ENCODE results near the gene ITFG2. TPM values are rescaled to one million over a fixed set of nuclear protein-coding genes. Genes with fewer than 3 reads are reported as not detected.

Gene ITFG2
- 16.5 and 18.7 TPM in 2 replicates for total RNA-seq

GRCh38 chr12:2812290-2813213, at the start of gene ITFG2:
ITFG2 (plus strand) TSS chr12:2812668; CDS start chr12:2812761, 93 bp downstream.

GRCh38 chr12:2794736-2795289, 17.7 kb upstream of the ITFG2 start, which contains the start of gene FKBP4:
FKBP4 (plus strand) TSS chr12:2794970; CDS start chr12:2795140, 170 bp downstream.

GRCh38 chr12:2834581-2835491, 22.4 kb downstream of the ITFG2 start, which contains the start of gene NRIP2:
NRIP2 (minus strand) TSS chr12:2835035; CDS start chr12:2834983, 52 bp downstream.

GRCh38 chr12:2857021-2857431, 44.6 kb downstream of the ITFG2 start, which contains the start of gene TEX52:
TEX52 (minus strand) TSS chr12:2857039; CDS start chr12:2857026, 13 bp downstream.

Other genes starting within 250 kb of the ITFG2 start
- gene FKBP4, start 17.7 kb upstream of the ITFG2 start, total RNA-seq, result 28.4 and 38.2 TPM in 2 replicates
- gene NRIP2, start 22.4 kb downstream of the ITFG2 start, total RNA-seq, result under 0.01 TPM in 1 of 2 replicates, not detected in the other
- gene TEX52, start 44.4 kb downstream of the ITFG2 start, total RNA-seq, result not detected in 2 replicates
- 8.5 and 9.3 TPM in 2 replicates for gene FOXM1, start 64.5 kb downstream of the ITFG2 start, total RNA-seq
- 17.3 and 20.3 TPM in 2 replicates for gene RHNO1, start 64.6 kb downstream of the ITFG2 start, total RNA-seq
- 18.3 and 21.5 TPM in 2 replicates for gene TULP3, start 78.2 kb downstream of the ITFG2 start, total RNA-seq
- gene TEAD4, start 146.7 kb downstream of the ITFG2 start, total RNA-seq, result 7.0 and 7.6 TPM in 2 replicates